Activated CD4-positive, alpha-beta memory T cell treated with anti-CD3 and anti-CD28 coated beads for 36 hours (primary cell): ENCODE data around the gene ATXN7L1. TPM values are rescaled to one million over a fixed set of nuclear protein-coding genes. Genes with fewer than 3 reads are reported as not detected.
A peak's percentile ranks its signal among the peaks of the same experiment; 100 is the strongest.

Experiments
- CTCF ChIA-PET: fragments of 350-600 bp; sonication (Branson Sonifier 250); formaldehyde crosslinking; loops from one replicate; lab custom pipeline; 2021; ENCODE audit warnings: antibody characterized with exemption, inconsistent platforms; lab: Charles Lee
- POLR2A ChIA-PET: fragments of 350-600 bp; sonication (Branson Sonifier 250); formaldehyde crosslinking; loops from one replicate; lab custom pipeline; 2021; ENCODE audit warnings: antibody characterized with exemption; lab: Charles Lee
- DNase-seq: peaks from one replicate; pipeline ENCODE4 v3.0.0-alpha.2; 2020
- H3K27ac Mint-ChIP-seq: one replicate; pipeline ENCODE4 v1.8.0; 2021; ENCODE audit warnings: mixed read lengths
- H3K27me3 Mint-ChIP-seq: one replicate; pipeline ENCODE4 v1.8.0; 2021; ENCODE audit warnings: mixed read lengths
- H3K36me3 Mint-ChIP-seq: one replicate; pipeline ENCODE4 v1.8.0; 2021; ENCODE audit warnings: mixed read lengths
- H3K4me1 Mint-ChIP-seq: one replicate; pipeline ENCODE4 v1.8.0; 2021; ENCODE audit warnings: low read depth, mixed read lengths
- H3K4me3 Mint-ChIP-seq: one replicate; pipeline ENCODE4 v1.8.0; 2021; ENCODE audit warnings: mild to moderate bottlenecking, mixed read lengths
- H3K9me3 Mint-ChIP-seq: one replicate; pipeline ENCODE4 v1.8.0; 2021; ENCODE audit warnings: mixed read lengths
- intact Hi-C: fragments of 100-400 bp; cut with micrococcal nuclease; formaldehyde crosslinking; loops from one replicate; pipeline ENCODE4 v1.15.1; 2023
- total RNA-seq, 2 experiments: library from RNA; stranded (reverse); gene quantifications; one replicate each; pipeline ENCODE4 v1.2.3, GENCODE V29; 2021

Gene ATXN7L1
- total RNA-seq, 2 experiments from 2014 or later: 12.4 to 13.3 TPM

DNA sequence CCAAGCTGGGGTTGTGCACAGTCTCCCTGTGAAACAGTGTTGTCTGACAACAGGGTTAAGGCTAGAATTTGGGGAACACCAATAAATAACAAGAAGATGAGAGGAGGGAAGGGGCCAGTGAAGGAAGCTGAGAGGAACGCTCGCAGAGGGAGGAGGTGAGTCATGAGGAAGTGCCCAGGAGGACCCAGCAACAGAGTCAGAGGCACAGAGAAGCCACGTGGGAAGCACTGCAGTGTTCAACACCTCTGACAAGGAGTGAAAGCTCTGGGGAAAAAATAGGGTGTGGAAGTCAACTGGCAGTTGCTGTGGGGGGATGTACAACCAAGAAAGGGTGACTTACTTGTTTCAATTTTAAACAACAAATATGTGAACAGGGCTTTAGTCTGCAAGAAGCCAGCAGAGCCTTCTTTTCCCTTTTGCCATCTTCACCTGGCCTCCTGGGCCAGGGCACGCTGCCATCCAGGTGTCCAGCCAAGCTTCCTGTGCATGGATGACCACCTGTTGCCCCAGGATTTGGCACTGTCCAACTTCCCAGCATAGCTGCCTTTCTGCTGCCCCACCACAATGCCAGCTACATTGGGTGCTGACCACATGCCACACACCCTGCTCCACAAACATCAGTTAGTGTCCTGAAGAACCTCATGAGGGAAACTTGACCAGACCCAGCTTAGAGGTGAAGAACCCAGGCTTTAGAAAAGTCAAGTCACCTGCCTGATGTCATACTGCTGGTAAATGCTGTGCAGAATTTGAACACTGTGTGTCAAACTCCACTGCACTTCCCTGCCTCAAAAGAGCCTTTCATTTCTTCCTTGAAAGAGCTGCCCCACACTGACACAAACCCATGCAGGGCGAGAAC is 69.6 kb downstream of the ATXN7L1 start:
- no peaks in the 10 kb centered on the region for H3K27me3 Mint-ChIP-seq
- POLR2A ChIA-PET: interaction anchor here (1.1 to 2.3 kb wide), 5 partner anchors 8 to 115 kb away, joined by 3 to 11 read pairs (median 3); no protein-coding TSS in a partner anchor
- H3K27ac Mint-ChIP-seq: peak overlapping the region; percentile 50
- intact Hi-C loops: loop anchor here (5.0 kb wide), 3 partner anchors 510 to 865 kb away; no protein-coding TSS in a partner anchor
- CTCF ChIA-PET: interaction anchor here (0.6 to 3.0 kb wide), 6 partner anchors 10 to 1889 kb away, joined by 3 to 21 read pairs (median 4); no protein-coding TSS in a partner anchor
- DNase-seq: peak; percentile 87
- H3K36me3 Mint-ChIP-seq: no peaks in the 10 kb centered on the region
- no peaks in the 10 kb centered on the region for H3K9me3 Mint-ChIP-seq
- H3K4me3 Mint-ChIP-seq: peak overlapping the region; percentile 21
- H3K4me1 Mint-ChIP-seq: peaks cover 60% of the 10 kb centered on the region

DNA sequence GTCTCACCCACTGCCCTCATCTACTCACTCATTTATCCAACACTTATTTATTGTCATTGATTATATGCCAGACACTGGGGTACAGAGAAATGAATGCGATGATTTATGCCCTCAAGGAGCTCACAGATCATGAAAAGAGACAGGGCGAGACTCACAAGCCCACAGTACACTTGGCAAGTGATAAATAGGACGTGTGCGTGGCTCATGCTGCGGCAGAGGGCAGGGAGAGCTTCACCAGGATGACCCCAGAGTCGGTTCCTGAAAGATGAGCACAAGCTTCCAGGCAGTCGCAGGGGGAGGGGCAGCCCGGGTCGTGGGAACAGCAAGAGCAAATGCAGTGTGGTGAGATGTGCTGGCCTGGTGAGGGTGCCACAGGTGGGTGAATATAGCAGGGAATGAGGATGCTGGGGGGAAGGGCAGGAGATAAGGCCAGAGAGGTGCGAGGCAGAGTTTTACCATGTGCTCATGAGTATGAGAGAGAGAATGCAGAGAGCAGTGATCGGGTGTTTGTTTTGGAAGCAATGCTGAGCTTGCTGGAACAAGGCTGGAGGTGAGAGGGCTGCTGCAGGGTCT is 70.9 kb downstream of the ATXN7L1 start:
- intact Hi-C loops: loop anchor here (5.0 kb wide), 3 partner anchors 508 to 863 kb away; no protein-coding TSS in a partner anchor
- no peak overlapping the region for H3K4me3 Mint-ChIP-seq
- POLR2A ChIA-PET: interaction anchor here (0.6 to 2.3 kb wide), 2 partner anchors 39 to 1363 kb away, joined by 3 to 11 read pairs; no protein-coding TSS in a partner anchor
- no peak for DNase-seq
- CTCF ChIA-PET: interaction anchor here (1.1 to 3.0 kb wide), 3 partner anchors 39 to 203 kb away, joined by 4 to 21 read pairs (median 4); no protein-coding TSS in a partner anchor
- no peaks in the 10 kb centered on the region for H3K36me3 Mint-ChIP-seq
- no peaks in the 10 kb centered on the region for H3K27me3 Mint-ChIP-seq
- H3K27ac Mint-ChIP-seq: no peak overlapping the region
- H3K4me1 Mint-ChIP-seq: peaks cover 63% of the 10 kb centered on the region
- H3K9me3 Mint-ChIP-seq: no peaks in the 10 kb centered on the region

DNA sequence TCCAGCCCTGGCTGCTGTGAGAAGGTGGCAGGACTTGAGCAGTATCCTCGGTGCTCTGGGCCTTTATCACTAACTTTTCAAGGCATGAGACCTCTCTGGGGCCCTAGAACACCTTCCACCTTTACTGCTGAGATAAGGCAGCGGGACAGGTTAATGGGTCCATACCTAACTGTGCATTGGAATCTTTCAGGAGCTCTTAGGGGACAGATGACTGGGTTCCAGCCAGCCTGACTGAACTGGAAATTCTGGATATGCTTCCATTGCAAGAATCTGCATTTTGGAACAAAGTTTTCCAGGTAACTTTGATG is 73.0 kb downstream of the ATXN7L1 start:
- DNase-seq: no peak
- ChIA-PET CTCF (no interaction called here), POLR2A (no interaction called here)
- no peaks in the 10 kb centered on the region for H3K27me3 Mint-ChIP-seq
- H3K27ac Mint-ChIP-seq: no peak overlapping the region
- peaks cover 56% of the 10 kb centered on the region for H3K4me1 Mint-ChIP-seq
- no peak overlapping the region for H3K4me3 Mint-ChIP-seq
- no peaks in the 10 kb centered on the region for H3K36me3 Mint-ChIP-seq
- no peaks in the 10 kb centered on the region for H3K9me3 Mint-ChIP-seq
- intact Hi-C loops: no loop called here

DNA sequence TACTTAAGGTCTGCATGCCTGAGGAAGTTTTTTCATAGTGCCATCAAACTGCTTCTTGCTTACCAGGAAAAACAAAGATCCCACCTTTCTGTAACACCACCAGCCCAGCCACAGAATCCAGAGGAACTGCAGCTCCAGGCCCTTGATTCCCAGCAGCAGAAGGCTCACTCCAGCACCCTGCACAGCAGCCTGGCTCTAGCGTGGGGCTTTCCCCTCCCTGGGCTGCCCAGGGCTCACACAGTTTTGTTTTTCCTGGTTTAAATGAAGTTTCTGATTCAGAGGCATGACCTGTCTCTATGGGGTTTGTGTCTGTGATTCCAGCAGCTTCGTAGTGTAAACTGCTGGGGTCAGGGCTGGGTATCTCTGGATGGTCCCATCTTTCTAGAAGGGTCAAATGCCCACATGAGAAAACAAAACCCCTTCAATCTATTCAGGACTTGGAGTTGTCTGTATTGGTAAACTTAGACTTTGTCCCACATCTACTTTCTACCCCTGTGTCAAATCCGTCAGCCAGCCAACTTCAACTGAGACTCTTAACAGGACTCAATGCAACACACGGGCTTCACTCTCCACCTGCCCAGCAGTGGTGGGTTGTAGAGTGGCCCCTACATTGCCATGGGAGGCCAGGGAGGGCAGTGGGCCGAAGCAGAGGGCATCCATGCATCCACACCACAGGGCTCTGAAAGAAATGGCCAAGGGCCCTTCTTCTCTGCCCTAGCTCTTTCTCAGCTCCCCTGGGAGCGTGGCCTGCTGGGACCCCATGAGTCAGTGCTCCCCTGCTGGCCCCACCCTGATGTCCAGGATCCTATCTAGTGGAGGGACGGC is 73.6 kb downstream of the ATXN7L1 start:
- no peak for DNase-seq
- Mint-ChIP-seq H3K4me3 (no peak overlapping the region), H3K4me1 (peaks cover 50% of the 10 kb centered on the region), H3K27ac (no peak overlapping the region), H3K27me3 (no peaks in the 10 kb centered on the region), H3K9me3 (no peaks in the 10 kb centered on the region), H3K36me3 (no peaks in the 10 kb centered on the region)
- POLR2A ChIA-PET: no interaction called here
- intact Hi-C loops: no loop called here
- CTCF ChIA-PET: interaction anchor here (3.6 kb wide), 1 partner anchor 41 kb away, joined by 12 read pairs; no protein-coding TSS in a partner anchor

DNA sequence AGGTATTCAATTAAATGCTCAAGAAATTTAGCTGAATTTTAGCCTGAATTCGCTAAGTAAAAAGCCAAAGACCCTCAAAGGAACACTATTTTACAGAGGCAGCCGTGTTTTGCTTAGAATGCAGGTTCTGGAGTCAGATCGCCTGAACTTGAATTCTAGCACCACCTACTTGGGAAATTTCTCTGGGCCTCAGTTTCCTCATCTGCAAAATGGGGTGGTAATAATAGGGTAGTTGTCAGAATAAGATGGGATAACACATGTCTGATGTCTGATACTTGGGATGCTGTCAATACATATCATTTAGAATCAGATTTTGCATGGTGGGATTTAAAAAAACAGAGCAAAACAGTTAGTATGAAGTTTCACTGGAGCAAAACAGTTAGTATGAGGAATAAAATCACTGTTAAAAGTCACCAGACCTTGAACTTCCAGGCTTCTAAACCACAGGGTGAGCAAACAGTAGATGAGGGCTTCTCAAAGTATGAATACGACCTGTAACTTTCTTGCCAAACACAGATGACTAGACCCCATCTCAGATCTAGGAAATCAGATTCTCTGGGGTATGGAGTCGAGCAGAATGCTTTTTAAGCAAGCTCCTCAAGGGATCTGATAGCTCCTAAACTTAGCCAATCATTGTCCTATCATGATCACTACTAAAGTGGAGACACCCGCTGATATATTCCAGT is 75.4 kb downstream of the ATXN7L1 start:
- POLR2A ChIA-PET: interaction anchor here (1.6 kb wide), 1 partner anchor 34 kb away, joined by 8 read pairs; no protein-coding TSS in a partner anchor
- CTCF ChIA-PET: interaction anchor here (1.3 to 3.6 kb wide), 5 partner anchors 19 to 209 kb away, joined by 3 to 12 read pairs (median 9); no protein-coding TSS in a partner anchor
- H3K4me3 Mint-ChIP-seq: no peak overlapping the region

DNA sequence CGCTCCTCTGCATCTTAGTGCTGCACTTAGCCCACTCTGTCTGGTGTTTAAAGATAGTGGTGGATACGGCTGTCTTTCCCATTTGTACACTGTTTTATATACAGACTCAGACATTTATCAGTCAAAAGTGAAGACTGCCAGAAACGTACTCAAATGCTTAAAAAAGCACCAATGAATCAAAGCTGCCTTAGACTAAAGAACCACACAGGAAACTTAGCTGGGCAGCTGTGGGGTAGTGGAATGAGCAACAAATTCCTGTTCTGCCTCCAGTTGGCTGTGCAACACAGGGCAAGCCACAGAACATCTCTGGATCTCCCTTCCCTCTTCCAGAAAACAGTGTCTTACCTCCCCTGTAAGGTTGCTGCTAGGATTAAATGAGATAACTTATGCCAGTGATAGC is 76.0 kb downstream of the ATXN7L1 start:
- POLR2A ChIA-PET: interaction anchor here (1.6 kb wide), 1 partner anchor 34 kb away, joined by 8 read pairs; no protein-coding TSS in a partner anchor
- Mint-ChIP-seq H3K4me3 (no peak overlapping the region), H3K27ac (no peak overlapping the region), H3K9me3 (no peaks in the 10 kb centered on the region), H3K27me3 (no peaks in the 10 kb centered on the region), H3K36me3 (no peaks in the 10 kb centered on the region), H3K4me1 (peaks cover 32% of the 10 kb centered on the region)
- DNase-seq: peak; percentile 76
- CTCF ChIA-PET: interaction anchor here (1.3 to 3.6 kb wide), 5 partner anchors 18 to 209 kb away, joined by 3 to 12 read pairs (median 9); no protein-coding TSS in a partner anchor
- intact Hi-C loops: loop anchor here (1.0 kb wide), 2 partner anchors 9 to 209 kb away; no protein-coding TSS in a partner anchor

More for the DNA sequence above, 75.4 kb downstream of the ATXN7L1 start:
- H3K36me3 Mint-ChIP-seq: no peaks in the 10 kb centered on the region
- no peak overlapping the region for H3K27ac Mint-ChIP-seq
- no peaks in the 10 kb centered on the region for H3K27me3 Mint-ChIP-seq
- no peaks in the 10 kb centered on the region for H3K9me3 Mint-ChIP-seq
- intact Hi-C loops: loop anchor here (1.0 kb wide), 2 partner anchors 8 to 208 kb away; no protein-coding TSS in a partner anchor
- peaks cover 37% of the 10 kb centered on the region for H3K4me1 Mint-ChIP-seq
- no peak for DNase-seq

DNA sequence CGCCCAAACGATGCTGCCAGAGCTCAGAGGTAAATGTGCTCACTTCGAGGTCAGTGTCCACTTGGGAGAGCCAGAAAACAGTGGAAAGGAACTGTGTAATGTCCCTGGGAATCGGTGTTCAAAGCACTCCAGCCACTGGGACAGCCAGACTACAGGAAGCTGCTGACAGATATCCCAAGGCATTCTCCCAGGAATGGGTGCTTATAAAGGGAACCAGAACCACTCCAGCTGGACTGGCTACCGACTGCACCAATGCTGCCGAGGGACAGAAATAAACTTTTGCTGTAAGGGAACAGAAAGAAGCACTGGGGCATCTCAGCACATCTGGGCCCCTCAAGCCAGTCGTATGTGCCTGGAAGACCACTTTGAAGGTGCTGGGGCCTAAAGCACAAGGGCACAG is 76.7 kb downstream of the ATXN7L1 start:
- intact Hi-C loops: loop anchor here (1.0 kb wide), 2 partner anchors 10 to 210 kb away; no protein-coding TSS in a partner anchor
- DNase-seq: no peak
- Mint-ChIP-seq H3K4me3 (no peak overlapping the region), H3K27ac (no peak overlapping the region), H3K27me3 (no peaks in the 10 kb centered on the region), H3K4me1 (peaks cover 30% of the 10 kb centered on the region), H3K9me3 (no peaks in the 10 kb centered on the region), H3K36me3 (no peaks in the 10 kb centered on the region)
- ChIA-PET POLR2A (no interaction called here), CTCF (interaction anchor here (1.3 to 3.6 kb wide), 5 partner anchors 17 to 210 kb away, joined by 3 to 12 read pairs (median 9); no protein-coding TSS in a partner anchor)

DNA sequence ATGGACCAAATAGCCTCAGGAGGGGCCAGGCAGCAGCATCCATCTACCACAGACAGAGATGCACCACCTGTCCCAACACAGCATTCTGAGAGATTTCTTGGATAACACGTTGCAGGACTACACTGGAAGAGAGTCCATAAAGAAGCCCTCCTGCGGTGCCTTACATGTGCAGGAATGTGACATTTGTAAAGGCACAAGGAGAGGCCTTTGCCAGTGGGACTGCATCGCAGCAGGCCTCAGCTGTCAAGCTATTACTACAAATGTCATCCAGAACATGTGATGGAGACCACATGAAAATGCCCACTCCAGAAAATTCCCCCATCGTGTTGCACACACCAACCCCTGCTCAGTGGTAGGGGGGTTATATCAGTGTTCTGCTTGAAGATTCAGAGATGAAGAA is 77.4 kb downstream of the ATXN7L1 start:
- H3K27me3 Mint-ChIP-seq: no peaks in the 10 kb centered on the region
- H3K4me3 Mint-ChIP-seq: no peak overlapping the region
- H3K4me1 Mint-ChIP-seq: peaks cover 30% of the 10 kb centered on the region
- POLR2A ChIA-PET: interaction anchor here (1.1 kb wide), 1 partner anchor 9 kb away, joined by 3 read pairs; no protein-coding TSS in a partner anchor
- CTCF ChIA-PET: interaction anchor here (1.1 to 3.0 kb wide), 3 partner anchors 22 to 142 kb away, joined by 3 to 12 read pairs (median 9); no protein-coding TSS in a partner anchor
- H3K36me3 Mint-ChIP-seq: no peaks in the 10 kb centered on the region
- no peak overlapping the region for H3K27ac Mint-ChIP-seq
- H3K9me3 Mint-ChIP-seq: no peaks in the 10 kb centered on the region
- intact Hi-C loops: no loop called here
- no peak for DNase-seq

DNA sequence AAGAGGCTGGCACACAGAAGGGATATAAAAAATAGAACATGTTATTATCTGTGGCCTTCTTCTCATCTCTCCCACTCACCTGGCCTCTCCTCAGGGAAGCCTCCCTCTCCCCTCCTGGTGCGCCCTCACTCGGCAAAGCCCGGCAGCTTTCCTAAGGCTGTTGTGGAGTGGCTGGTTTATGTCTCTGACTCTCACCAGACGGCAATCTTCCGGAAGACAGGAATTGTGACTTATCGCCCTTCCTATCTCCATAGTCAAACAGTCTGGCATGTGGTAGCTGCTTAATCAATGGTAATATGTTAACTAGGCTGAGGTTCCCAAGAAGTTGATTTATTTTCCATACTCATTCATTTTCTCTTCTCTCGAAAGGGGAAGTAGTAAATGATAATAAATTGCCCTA is 78.7 kb downstream of the ATXN7L1 start:
- ChIA-PET CTCF (interaction anchor here (1.2 kb wide), 1 partner anchor 9 kb away, joined by 4 read pairs; no protein-coding TSS in a partner anchor), POLR2A (no interaction called here)

DNA sequence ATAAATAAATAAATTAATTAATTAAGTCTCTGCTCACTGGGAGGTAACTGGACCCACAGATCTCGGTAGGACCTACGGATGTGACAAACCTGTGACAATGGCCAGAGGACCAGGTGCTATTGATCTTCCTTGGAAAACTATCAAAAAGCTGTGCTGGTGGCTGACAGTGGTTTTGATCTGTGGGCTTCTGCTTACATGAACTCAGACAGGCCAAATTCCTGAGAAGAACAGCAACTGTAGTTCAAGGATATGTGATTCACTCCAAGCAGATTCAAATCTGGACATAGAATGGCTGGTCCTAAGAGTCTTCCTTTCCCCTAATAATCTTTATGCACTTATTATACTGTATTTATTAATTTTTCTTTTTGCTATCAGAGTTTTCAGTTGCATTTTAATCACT is 80.0 kb downstream of the ATXN7L1 start:
- no peak overlapping the region for H3K4me3 Mint-ChIP-seq
- H3K9me3 Mint-ChIP-seq: no peaks in the 10 kb centered on the region
- CTCF ChIA-PET: interaction anchor here (1.1 to 1.3 kb wide), 2 partner anchors 9 to 36 kb away, joined by 3 to 4 read pairs; no protein-coding TSS in a partner anchor
- intact Hi-C loops: no loop called here
- no peaks in the 10 kb centered on the region for H3K27me3 Mint-ChIP-seq
- no peak overlapping the region for H3K27ac Mint-ChIP-seq
- H3K4me1 Mint-ChIP-seq: peaks cover 27% of the 10 kb centered on the region
- DNase-seq: no peak
- POLR2A ChIA-PET: interaction anchor here (0.7 kb wide), 1 partner anchor 90 kb away, joined by 3 read pairs; no protein-coding TSS in a partner anchor
- no peaks in the 10 kb centered on the region for H3K36me3 Mint-ChIP-seq

More for the DNA sequence above, 78.7 kb downstream of the ATXN7L1 start:
- no peaks in the 10 kb centered on the region for H3K36me3 Mint-ChIP-seq
- no peak overlapping the region for H3K27ac Mint-ChIP-seq
- no peak for DNase-seq
- H3K27me3 Mint-ChIP-seq: no peaks in the 10 kb centered on the region
- H3K9me3 Mint-ChIP-seq: no peaks in the 10 kb centered on the region
- H3K4me3 Mint-ChIP-seq: no peak overlapping the region
- intact Hi-C loops: no loop called here
- peaks cover 29% of the 10 kb centered on the region for H3K4me1 Mint-ChIP-seq
